AG04449 (cell line): ENCODE results near the gene SLC25A52.
A peak's percentile ranks its signal among the peaks of the same experiment; 100 is the strongest.
"Not testable (repeated sequence)": the region's sequence is repeated elsewhere in the genome, so short reads cannot be mapped to it uniquely, and the experiment has no call there.

Experiments used
- CTCF ChIA-PET: fragments of 350-600 bp; formaldehyde crosslinking; extraction: SDS; loops from one replicate; lab custom pipeline; 2021; ENCODE audit warnings: antibody characterized with exemption; lab: Yijun Ruan, JAX
- POLR2A ChIA-PET: fragments of 400-600, 350-600 bp; formaldehyde crosslinking; extraction: SDS; loops from one replicate; lab custom pipeline; 2020; ENCODE audit warnings: antibody characterized with exemption, inconsistent platforms; lab: Yijun Ruan, JAX
- DNase-seq: peaks from one replicate; pipeline ENCODE4 v3.0.0-alpha.2; 2010; ENCODE audit warnings: low read depth, low spot score
- H3K4me3 ChIP-seq: 2 replicates; pipeline ENCODE4 v1.5.1; 2011; ENCODE audit warnings: low read depth, mild to moderate bottlenecking, control low read depth, low read length
- CTCF ChIP-seq: IDR thresholded peaks from one replicate; pipeline ENCODE4 v1.5.1; 2011; ENCODE audit warnings: mild to moderate bottlenecking, moderate library complexity, low read length, control low read depth, inconsistent platforms; ENCODE audit not compliant: insufficient read depth; ENCODE audit errors: missing control alignments

SLC25A52 gene

GRCh38 chr18:31744321-31745067 is 16.2 kb downstream of the SLC25A52 start:
- ChIA-PET POLR2A (no interaction called here), CTCF (interaction anchor here (1.4 kb wide), 1 partner anchor 232 kb away, joined by 5 read pairs; no protein-coding TSS in a partner anchor)
- no peak for TF ChIP-seq CTCF
- DNase-seq, result no peak
- H3K4me3 ChIP-seq, result no peak overlapping the region

GRCh38 chr18:31743600-31743999 is 17.1 kb downstream of the SLC25A52 start:
- CTCF ChIA-PET, result interaction anchor here (1.4 kb wide), 1 partner anchor 233 kb away, joined by 5 read pairs; no protein-coding TSS in a partner anchor
- H3K4me3 ChIP-seq, DNase-seq, POLR2A ChIA-PET: not testable (repeated sequence)

GRCh38 chr18:31741097-31741735 is 19.5 kb downstream of the SLC25A52 start:
- ChIA-PET CTCF (interaction anchor here (0.7 to 2.2 kb wide), 8 partner anchors 10 to 236 kb away, joined by 3 to 7 read pairs (median 4); no protein-coding TSS in a partner anchor), POLR2A (no interaction called here)
- DNase-seq, result no peak

GRCh38 chr18:31740180-31740579 is 20.5 kb downstream of the SLC25A52 start:
- H3K4me3 ChIP-seq, result no peak overlapping the region
- no peak for DNase-seq
- CTCF ChIA-PET, result no interaction called here
- TF ChIP-seq CTCF, result no peak
- POLR2A ChIA-PET, result no interaction called here

More at GRCh38 chr18:31741097-31741735, 19.5 kb downstream of the SLC25A52 start:
- H3K4me3 ChIP-seq, result no peak overlapping the region
- peak; percentile 57 for TF ChIP-seq CTCF

GRCh38 chr18:31739651-31740050 is 21.0 kb downstream of the SLC25A52 start:
- no peak for TF ChIP-seq CTCF
- H3K4me3 ChIP-seq, result no peak overlapping the region
- CTCF ChIA-PET, result interaction anchor here (2.9 kb wide), 1 partner anchor 237 kb away, joined by 13 read pairs; no protein-coding TSS in a partner anchor
- no peak for DNase-seq
- POLR2A ChIA-PET, result no interaction called here

- no peak overlapping the region for H3K4me3 ChIP-seq
- DNase-seq, result no peak
- POLR2A ChIA-PET, result no interaction called here
- CTCF ChIA-PET, result interaction anchor here (1.0 to 2.9 kb wide), 3 partner anchors 14 to 238 kb away, joined by 3 to 13 read pairs (median 7); no protein-coding TSS in a partner anchor
- TF ChIP-seq CTCF, result no peak
Measured at GRCh38 chr18:31738460-31739407, 21.9 kb downstream of the SLC25A52 start.
